Muscle layer of colon (tissue), 2 donors: ENCODE data around the gene ALDH4A1.

Experiments used
- H3K27ac ChIP-seq: one replicate; pipeline ENCODE4 v1.7.0; 2013; ENCODE audit warnings: low read depth, mild to moderate bottlenecking, low read length, moderate library complexity
- H3K27me3 ChIP-seq, 2 donors: one replicate each; pipeline ENCODE4 v1.7.0; 2013; ENCODE audit warnings: low read length in 2 of 2, mild to moderate bottlenecking in 2 of 2; ENCODE audit not compliant: insufficient read depth in 2 of 2, control insufficient read depth in 1 of 2
- H3K36me3 ChIP-seq: one replicate; pipeline ENCODE4 v1.7.0; 2013; ENCODE audit warnings: mild to moderate bottlenecking, low read length; ENCODE audit not compliant: insufficient read depth
- H3K4me1 ChIP-seq: one replicate; pipeline ENCODE4 v1.7.0; 2013; ENCODE audit warnings: mild to moderate bottlenecking, low read length; ENCODE audit not compliant: insufficient read depth
- H3K4me3 ChIP-seq, 2 donors: one replicate each; pipeline ENCODE4 v1.7.0; 2013; ENCODE audit warnings: low read length in 2 of 2, low read depth in 1 of 2, mild to moderate bottlenecking in 1 of 2, moderate library complexity in 1 of 2
- H3K9ac ChIP-seq: one replicate; pipeline ENCODE4 v1.7.0; 2013; ENCODE audit warnings: low read length
- H3K9me3 ChIP-seq: one replicate; pipeline ENCODE4 v1.7.0; 2013; ENCODE audit warnings: mild to moderate bottlenecking, low read length
- donor health status: abdominal sarcoma.
- donor health status: Adenocarcinoma of cecum.

ALDH4A1 gene

DNA sequence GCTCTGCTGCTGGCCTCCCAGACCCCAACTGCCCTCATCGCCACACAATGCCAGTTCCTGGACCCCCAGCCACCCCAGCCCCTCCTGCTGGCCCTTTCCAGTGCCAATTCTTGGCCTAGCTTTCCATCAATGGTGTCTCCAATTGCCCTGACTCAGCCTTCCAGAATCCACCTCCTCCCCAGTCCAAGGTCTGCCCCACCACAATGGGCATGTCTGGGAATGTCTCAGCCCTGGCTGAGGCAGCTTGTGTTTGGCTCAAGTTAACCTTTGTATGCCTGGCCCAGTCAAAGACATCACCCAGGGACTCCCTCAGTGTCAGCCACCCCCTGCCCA lies 16.4 kb downstream of the ALDH4A1 start:
- no peak overlapping the region for H3K9ac ChIP-seq
- no peak overlapping the region for H3K27ac ChIP-seq
- H3K4me1 ChIP-seq: peaks cover 3% of the 10 kb centered on the region
- no peak overlapping the region for H3K4me3 ChIP-seq
- no peaks in the 10 kb centered on the region for H3K9me3 ChIP-seq
- H3K27me3 ChIP-seq: no peaks in the 10 kb centered on the region
- H3K36me3 ChIP-seq: no peaks in the 10 kb centered on the region

DNA sequence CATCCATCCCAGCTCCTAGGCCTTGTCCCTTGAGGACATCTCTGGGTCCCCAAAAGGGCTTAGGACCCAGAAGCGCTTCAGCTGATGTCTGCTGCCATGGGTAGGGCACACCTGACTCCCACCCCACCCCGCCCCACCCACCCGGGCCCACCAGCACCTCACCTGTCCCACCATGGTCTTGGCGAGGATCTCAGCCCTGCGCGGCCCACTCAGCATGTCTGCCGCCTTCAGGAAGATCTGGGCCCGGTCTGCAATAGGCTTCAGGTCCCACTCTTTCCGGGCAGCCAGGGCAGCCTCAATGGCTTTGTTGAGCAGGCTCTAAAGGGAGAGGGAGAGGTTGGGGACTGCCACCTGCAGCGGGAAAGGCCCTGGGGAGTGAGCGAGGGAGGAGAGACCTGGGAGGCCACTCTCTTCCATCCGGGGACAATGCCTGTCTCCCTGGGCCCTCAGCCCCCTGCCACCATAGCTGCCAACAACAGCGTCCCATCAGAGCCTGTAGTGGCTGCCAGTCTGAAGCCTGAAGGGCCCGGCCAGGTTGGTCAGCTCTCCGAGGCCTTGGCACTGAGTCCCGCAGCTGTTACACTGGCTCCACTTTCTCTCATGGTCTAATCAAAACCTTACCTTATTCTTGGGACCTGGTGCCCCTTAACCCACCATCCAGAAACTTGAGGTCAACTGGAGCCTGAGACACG lies 16.9 kb downstream of the ALDH4A1 start:
- Histone ChIP-seq H3K4me1 (no peaks in the 10 kb centered on the region), H3K4me3 (no peak overlapping the region), H3K9ac (no peak overlapping the region), H3K27ac (no peak overlapping the region), H3K36me3 (no peaks in the 10 kb centered on the region), H3K27me3 (no peaks in the 10 kb centered on the region), H3K9me3 (no peaks in the 10 kb centered on the region)

DNA sequence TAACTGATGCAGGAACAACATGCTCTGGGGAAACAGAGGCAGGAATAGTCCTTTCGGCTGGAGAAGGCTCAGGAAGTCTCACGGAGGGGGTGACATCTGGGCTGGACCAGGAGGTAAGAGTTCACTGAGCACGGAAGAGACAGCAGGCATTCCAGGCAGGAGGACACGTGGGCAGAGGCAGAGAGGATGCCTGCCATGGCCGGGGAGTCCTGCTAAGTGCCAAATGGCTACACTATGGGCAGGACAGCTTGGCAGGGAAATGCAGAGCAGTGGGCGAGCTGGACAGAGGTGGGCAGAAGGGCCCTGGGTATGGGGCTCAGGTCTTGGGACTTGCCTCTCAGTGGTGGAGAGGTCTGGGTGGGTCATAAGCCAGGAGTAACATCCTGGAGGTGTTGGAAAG lies 17.6 kb downstream of the ALDH4A1 start:
- no peak overlapping the region for H3K4me3 ChIP-seq
- H3K9me3 ChIP-seq: no peaks in the 10 kb centered on the region
- H3K4me1 ChIP-seq: no peaks in the 10 kb centered on the region
- H3K9ac ChIP-seq: no peak overlapping the region
- no peaks in the 10 kb centered on the region for H3K27me3 ChIP-seq
- no peaks in the 10 kb centered on the region for H3K36me3 ChIP-seq
- H3K27ac ChIP-seq: no peak overlapping the region

DNA sequence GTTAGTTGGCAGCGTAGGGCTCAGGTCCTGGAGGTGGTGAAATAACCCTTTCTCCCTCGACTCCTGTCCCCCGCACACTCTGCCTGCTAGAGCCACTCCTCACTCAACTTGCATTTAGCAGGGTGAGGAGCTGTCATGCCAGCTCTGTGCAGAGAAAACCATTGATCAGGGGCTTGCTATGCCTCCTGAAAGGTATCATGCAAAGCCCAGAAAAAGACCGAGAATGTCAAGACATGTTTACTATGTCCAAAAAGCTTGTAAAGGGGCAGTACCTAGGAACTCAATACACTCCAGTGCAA lies 18.0 kb downstream of the ALDH4A1 start:
- H3K36me3 ChIP-seq: no peaks in the 10 kb centered on the region
- no peaks in the 10 kb centered on the region for H3K4me1 ChIP-seq
- H3K9ac ChIP-seq: no peak overlapping the region
- no peaks in the 10 kb centered on the region for H3K9me3 ChIP-seq
- H3K27ac ChIP-seq: no peak overlapping the region
- no peak overlapping the region for H3K4me3 ChIP-seq
- no peaks in the 10 kb centered on the region for H3K27me3 ChIP-seq

DNA sequence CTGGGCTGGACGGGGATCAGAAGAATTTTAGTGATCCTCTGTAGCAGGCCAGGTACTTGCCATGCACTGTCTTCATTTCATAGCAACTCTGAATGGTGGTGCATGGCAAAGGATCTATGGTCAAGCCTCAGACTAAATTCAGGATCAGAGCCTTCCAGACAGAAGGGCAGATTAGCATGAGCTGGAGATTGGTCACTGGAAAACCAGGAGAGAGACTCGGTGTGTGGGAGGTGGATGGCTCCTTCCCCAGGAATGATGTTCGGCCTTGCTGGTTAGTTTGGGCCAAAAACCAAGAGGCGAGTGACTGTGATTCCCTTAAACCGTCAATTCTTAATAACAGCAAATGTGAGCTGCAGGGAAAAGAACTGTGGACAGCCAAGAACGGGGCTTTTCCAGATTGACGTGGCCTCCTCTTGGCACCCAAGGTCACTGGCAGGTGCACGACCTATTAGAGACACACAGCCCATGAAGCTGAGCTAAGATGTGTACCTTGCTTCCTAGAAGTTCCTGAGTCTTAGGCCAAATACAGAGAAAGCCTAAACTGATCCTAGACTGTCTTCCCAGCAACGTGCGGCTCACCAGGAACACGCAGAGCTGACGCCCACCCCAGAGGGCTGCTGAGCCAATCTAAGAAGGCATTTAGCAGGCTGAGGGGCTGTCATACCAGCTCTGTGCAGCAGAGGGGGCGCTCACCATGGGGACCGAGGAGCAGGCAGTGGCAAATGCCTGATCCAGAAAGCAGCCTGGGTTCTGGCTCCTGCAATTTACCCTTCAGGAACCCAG lies 18.5 kb downstream of the ALDH4A1 start:
- no peaks in the 10 kb centered on the region for H3K36me3 ChIP-seq
- H3K9ac ChIP-seq: no peak overlapping the region
- no peaks in the 10 kb centered on the region for H3K9me3 ChIP-seq

DNA sequence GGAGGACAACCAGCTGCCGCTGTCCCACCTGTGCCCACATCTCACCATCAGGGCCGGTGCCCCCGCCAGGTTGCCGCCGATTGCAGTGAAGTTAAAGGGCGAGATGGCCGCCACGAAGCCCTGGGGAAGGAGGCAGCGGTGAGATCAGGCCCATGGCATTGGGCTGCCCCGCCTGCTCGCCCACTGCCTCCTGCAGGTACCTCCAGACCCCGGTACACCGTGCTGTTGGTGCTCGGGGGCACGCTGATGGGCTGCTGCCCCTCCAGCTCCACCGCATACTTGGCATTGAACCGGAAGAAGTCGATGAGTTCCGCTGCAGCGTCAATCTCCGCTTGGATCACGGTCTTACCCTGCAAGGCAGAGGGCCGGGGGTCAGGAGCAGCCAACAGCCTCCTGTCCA lies 19.3 kb downstream of the ALDH4A1 start:
- H3K4me1 ChIP-seq: no peaks in the 10 kb centered on the region
- no peaks in the 10 kb centered on the region for H3K36me3 ChIP-seq
- H3K4me3 ChIP-seq: no peak overlapping the region
- no peak overlapping the region for H3K9ac ChIP-seq
- H3K27me3 ChIP-seq: no peaks in the 10 kb centered on the region
- H3K27ac ChIP-seq: no peak overlapping the region
- no peaks in the 10 kb centered on the region for H3K9me3 ChIP-seq

More for the DNA sequence above, 18.5 kb downstream of the ALDH4A1 start:
- Histone ChIP-seq H3K27me3 (no peaks in the 10 kb centered on the region), H3K4me3 (no peak overlapping the region), H3K4me1 (no peaks in the 10 kb centered on the region), H3K27ac (no peak overlapping the region)

DNA sequence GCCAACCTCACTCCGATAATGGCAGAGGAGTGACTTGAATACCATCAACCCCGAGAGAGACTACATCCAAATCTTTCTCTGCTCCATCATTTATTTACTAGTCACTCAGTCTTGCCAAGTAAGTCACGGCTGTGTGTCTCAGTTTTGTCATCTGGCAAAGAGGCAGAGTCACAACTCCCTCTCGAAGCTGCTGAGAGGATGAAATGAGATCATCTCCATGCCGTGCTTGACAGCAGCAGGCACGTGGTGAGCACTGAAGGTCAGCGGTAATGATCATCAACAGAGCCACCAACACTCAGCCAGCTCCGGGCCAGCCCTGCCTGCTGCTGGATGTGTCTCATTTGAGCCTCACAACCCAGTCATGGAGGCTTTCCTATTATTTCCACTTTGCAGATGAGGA lies 19.9 kb downstream of the ALDH4A1 start:
- Histone ChIP-seq H3K4me3 (no peak overlapping the region), H3K9ac (no peak overlapping the region), H3K4me1 (no peaks in the 10 kb centered on the region), H3K27me3 (no peaks in the 10 kb centered on the region), H3K27ac (no peak overlapping the region), H3K9me3 (no peaks in the 10 kb centered on the region), H3K36me3 (no peaks in the 10 kb centered on the region)

DNA sequence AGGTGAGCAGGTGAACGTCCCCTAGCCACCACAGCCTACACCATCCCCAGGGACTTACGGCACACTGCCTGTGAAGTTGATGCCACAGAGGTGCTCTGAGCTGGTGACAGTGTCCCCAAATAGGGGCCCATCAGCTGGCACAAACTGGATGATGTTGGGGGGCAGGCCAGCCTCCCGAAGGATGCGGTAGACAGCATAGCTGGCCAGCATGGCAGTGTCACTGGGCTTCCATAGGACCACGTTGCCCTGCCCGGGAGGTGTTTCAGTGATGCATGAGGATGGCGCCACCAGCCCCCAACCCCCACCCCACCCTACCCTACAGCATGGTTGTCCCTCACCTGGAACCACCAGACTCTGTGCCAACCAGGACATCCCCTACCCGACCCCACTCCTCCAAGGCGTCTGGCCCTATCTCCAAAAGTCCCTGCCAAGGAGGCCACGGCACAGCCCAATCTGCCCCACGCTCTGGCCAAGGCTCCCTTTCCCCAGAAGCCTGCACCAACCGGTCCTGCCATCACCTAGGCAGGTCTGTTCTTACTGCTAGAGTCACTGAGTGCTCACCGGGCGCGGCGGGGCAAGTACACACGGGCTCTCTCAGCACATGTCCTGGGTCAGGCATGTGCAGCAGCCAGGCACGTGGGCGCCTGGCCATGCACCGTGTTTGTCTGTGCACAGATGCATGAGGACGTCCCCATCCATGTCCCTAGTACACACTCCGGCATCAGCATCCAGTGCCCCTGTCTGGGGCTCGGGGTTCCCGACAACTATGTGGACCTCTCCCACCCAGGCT lies 20.5 kb downstream of the ALDH4A1 start:
- Histone ChIP-seq H3K36me3 (no peaks in the 10 kb centered on the region), H3K9ac (no peak overlapping the region), H3K27ac (no peak overlapping the region)

DNA sequence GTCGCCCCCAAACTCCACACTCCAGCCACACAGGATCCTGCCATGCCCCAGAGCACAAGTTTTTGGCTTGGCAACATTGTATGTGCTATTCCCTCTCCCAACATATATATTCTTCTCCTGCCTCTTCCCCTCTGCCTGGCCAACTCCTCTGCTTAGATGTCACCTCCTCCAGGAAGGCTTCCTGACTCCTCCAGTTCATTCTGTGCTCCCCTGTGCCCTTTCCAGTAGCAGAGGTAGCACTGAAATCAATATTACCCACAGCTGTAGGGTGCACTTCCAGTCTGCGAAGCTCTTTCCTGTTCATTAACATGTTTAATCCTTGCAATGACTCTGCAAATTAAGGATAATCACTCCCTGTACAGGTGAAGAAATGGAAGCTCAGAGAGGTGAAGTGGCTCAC lies 21.2 kb downstream of the ALDH4A1 start:
- Histone ChIP-seq H3K36me3 (no peaks in the 10 kb centered on the region), H3K27ac (no peak overlapping the region), H3K4me1 (no peaks in the 10 kb centered on the region), H3K27me3 (no peaks in the 10 kb centered on the region), H3K9ac (no peak overlapping the region), H3K9me3 (no peaks in the 10 kb centered on the region), H3K4me3 (no peak overlapping the region)

More for the DNA sequence above, 20.5 kb downstream of the ALDH4A1 start:
- H3K27me3 ChIP-seq: no peaks in the 10 kb centered on the region
- H3K4me3 ChIP-seq: no peak overlapping the region
- no peaks in the 10 kb centered on the region for H3K4me1 ChIP-seq
- H3K9me3 ChIP-seq: no peaks in the 10 kb centered on the region

DNA sequence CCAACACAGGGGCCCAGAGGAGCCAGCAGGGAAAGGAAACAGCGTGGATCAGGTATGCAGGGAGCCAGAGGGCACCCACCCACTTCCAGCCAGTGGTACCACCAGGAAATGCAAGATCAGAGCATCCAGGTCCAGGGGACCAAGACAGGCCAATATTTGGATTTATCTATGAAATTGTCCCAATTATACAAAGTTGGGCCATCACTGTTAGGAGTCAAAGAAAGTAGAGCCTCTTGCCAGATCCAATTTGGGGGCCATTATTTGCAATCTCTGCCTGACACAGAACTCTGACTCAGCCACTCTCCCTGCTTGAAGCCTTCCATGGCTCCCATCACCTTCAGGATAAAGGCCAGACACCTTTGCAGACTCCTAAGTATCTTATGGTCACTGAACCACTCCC lies 21.8 kb downstream of the ALDH4A1 start:
- Histone ChIP-seq H3K9ac (no peak overlapping the region), H3K9me3 (no peaks in the 10 kb centered on the region), H3K36me3 (no peaks in the 10 kb centered on the region), H3K27me3 (no peaks in the 10 kb centered on the region), H3K4me3 (no peak overlapping the region), H3K4me1 (no peaks in the 10 kb centered on the region), H3K27ac (no peak overlapping the region)

DNA sequence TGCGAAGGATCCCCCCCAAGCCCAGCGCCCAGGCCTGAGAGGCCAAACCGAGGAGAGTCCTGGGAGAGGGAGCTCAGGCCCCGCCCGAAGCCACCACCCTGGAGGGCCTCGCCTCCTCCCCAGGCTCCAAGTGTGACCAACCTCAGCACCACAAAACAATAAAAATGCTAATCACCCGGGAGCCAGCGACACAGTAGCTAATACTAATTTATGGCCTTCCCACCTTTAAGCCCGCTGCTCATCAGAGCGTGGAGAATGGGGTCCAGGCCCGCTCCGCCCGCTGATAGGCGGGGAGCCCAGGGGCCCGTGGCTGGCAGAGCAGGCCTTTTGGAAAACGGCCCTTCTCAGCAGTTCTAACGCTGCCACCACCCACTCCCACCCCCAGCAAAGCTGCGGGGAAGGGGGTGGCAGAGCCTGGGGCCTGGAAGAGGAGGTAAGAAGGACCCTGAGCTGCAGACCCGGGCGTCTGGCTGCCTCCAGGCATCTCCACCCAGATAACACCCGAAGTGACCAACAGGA lies 22.5 kb downstream of the ALDH4A1 start:
- Histone ChIP-seq H3K9ac (no peak overlapping the region), H3K27me3 (no peaks in the 10 kb centered on the region), H3K4me1 (peaks cover 2% of the 10 kb centered on the region), H3K4me3 (no peak overlapping the region), H3K9me3 (no peaks in the 10 kb centered on the region), H3K36me3 (no peaks in the 10 kb centered on the region), H3K27ac (no peak overlapping the region)
